22Rv1 (cell line): ENCODE data around the gene PCCA.

ENCODE experiments used
- CTCF ChIP-seq: fragments of 450-650 bp; IDR thresholded peaks from 2 replicates; pipeline ENCODE4 v1.5.1; 2017; ENCODE audit warnings: mild to moderate bottlenecking
- ZFX ChIP-seq: fragments of 450-650 bp; IDR thresholded peaks from 2 replicates; pipeline ENCODE4 v1.6.1; 2017; ENCODE audit warnings: antibody characterized with exemption, borderline replicate concordance

- TF ChIP-seq CTCF: no peak
- no peak for TF ChIP-seq ZFX
Measured at GRCh38 chr13:100549316-100549715, 460.4 kb downstream of the PCCA start.
